Measurements from ENCODE around the gene CALML3.

GRCh38 chr10:5540080-5540479 is 15.3 kb downstream of the CALML3 start:
- TF ChIP-seq CTCF (IDR thresholded peaks at IDR 0.05) (no peak), POLR2A (IDR thresholded peaks at IDR 0.05) (no peak)
